GM23248 (cell line): ENCODE measurements around the gene ACADM. TPM values are rescaled to one million over a fixed set of nuclear protein-coding genes. Genes with fewer than 3 reads are reported as not detected.
"Not testable (repeated sequence)": the region's sequence is repeated elsewhere in the genome, so short reads cannot be mapped to it uniquely, and the experiment has no call there.

Experiments
- DNase-seq: peaks from one replicate; pipeline ENCODE4 v3.0.0-alpha.2; 2015
- H2AFZ ChIP-seq: fragments of 200-600 bp; sonication (generic); 2 replicates; pipeline ENCODE4 v1.6.1; 2016; ENCODE audit warnings: antibody characterized with exemption
- H3F3A ChIP-seq: fragments of 200-600 bp; sonication (generic); 2 replicates; pipeline ENCODE4 v1.6.1; 2016; ENCODE audit warnings: mild to moderate bottlenecking, antibody characterized with exemption, mixed run types; ENCODE audit not compliant: insufficient read depth
- H3K27ac ChIP-seq: fragments of 200-600 bp; sonication (generic); 2 replicates; pipeline ENCODE4 v1.5.1; 2016; ENCODE audit warnings: mild to moderate bottlenecking
- H3K27me3 ChIP-seq: fragments of 200-600 bp; sonication (generic); replicated peaks from 2 replicates; pipeline ENCODE4 v1.6.1; 2016; ENCODE audit warnings: mild to moderate bottlenecking; ENCODE audit not compliant: insufficient read depth
- H3K36me3 ChIP-seq: fragments of 200-600 bp; sonication (generic); 2 replicates; pipeline ENCODE4 v1.6.1; 2016; ENCODE audit warnings: low read depth, mild to moderate bottlenecking
- H3K4me1 ChIP-seq: fragments of 200-600 bp; sonication (generic); 2 replicates; pipeline ENCODE4 v1.6.1; 2016; ENCODE audit warnings: mild to moderate bottlenecking; ENCODE audit not compliant: insufficient read depth
- H3K4me2 ChIP-seq: fragments of 200-600 bp; sonication (generic); one replicate; pipeline ENCODE4 v1.6.1; 2016; ENCODE audit warnings: mild to moderate bottlenecking; ENCODE audit not compliant: unreplicated experiment
- H3K4me3 ChIP-seq: fragments of 200-600 bp; sonication (generic); 2 replicates; pipeline ENCODE4 v1.5.1; 2016; ENCODE audit warnings: mild to moderate bottlenecking
- H3K79me2 ChIP-seq: fragments of 200-600 bp; sonication (generic); 2 replicates; pipeline ENCODE4 v1.6.1; 2016; ENCODE audit warnings: mild to moderate bottlenecking; ENCODE audit not compliant: insufficient read depth
- H3K9ac ChIP-seq: fragments of 200-600 bp; sonication (generic); 2 replicates; pipeline ENCODE4 v1.6.1; 2016; ENCODE audit warnings: mild to moderate bottlenecking
- H3K9me2 ChIP-seq: fragments of 200-600 bp; sonication (generic); 2 replicates; pipeline ENCODE4 v1.6.1; 2016; ENCODE audit warnings: mixed run types, mild to moderate bottlenecking, moderate library complexity; ENCODE audit not compliant: insufficient read depth
- H3K9me3 ChIP-seq: fragments of 200-600 bp; sonication (generic); one replicate; pipeline ENCODE4 v1.6.1; 2017; ENCODE audit warnings: low read depth
- H4K20me1 ChIP-seq: fragments of 200-600 bp; sonication (generic); 2 replicates; pipeline ENCODE4 v1.6.0; 2016; ENCODE audit not compliant: insufficient read depth
- EZH2 ChIP-seq: fragments of 200-600 bp; sonication (generic); IDR thresholded peaks from 2 replicates; pipeline ENCODE4 v1.6.1; 2018; ENCODE audit warnings: antibody characterized with exemption, mild to moderate bottlenecking; ENCODE audit not compliant: insufficient read depth, poor library complexity, severe bottlenecking
- EZH2phosphoT487 ChIP-seq: fragments of 200-600 bp; sonication (generic); IDR thresholded peaks from 2 replicates; pipeline ENCODE4 v1.6.1; 2018; ENCODE audit warnings: antibody characterized with exemption, moderate library complexity, mild to moderate bottlenecking, low read depth; ENCODE audit not compliant: insufficient read depth
- WGBS, 2 experiments: methylation state at CpG; one replicate each; pipeline ENCODE4 v1.1.6; 2015 to 2017; ENCODE audit warnings: low lambda C conversion rate in 2 of 2, low coverage in 1 of 2; ENCODE audit errors: missing lambda C conversion rate in 2 of 2; 5-methylcytosine and 5-hydroxymethylcytosine counted together
- in situ Hi-C: fragments of 300-500 bp; cut with MboI; formaldehyde crosslinking; loops from 2 replicates; pipeline ENCODE4 v1.15.0; 2020
- polyA plus RNA-seq: library from polyadenylated mRNA; unstranded; fragments of >200 nt; fragmentation: Nextera tagmentation; extraction: Ambion mirVana; gene quantifications from 2 replicates; pipeline ENCODE4 v1.2.1, GENCODE V29; 2016
- total RNA-seq: library from RNA; depleted of rRNA; stranded (reverse); fragments of >200 nt; shearing (Covaris generic); gene quantifications from 2 replicates; pipeline ENCODE4 v1.2.3, GENCODE V29; 2014

Gene ACADM
- total and polyA plus RNA-seq, 2 experiments from 2014 or later, result 32.6 to 37.5 TPM

DNA sequence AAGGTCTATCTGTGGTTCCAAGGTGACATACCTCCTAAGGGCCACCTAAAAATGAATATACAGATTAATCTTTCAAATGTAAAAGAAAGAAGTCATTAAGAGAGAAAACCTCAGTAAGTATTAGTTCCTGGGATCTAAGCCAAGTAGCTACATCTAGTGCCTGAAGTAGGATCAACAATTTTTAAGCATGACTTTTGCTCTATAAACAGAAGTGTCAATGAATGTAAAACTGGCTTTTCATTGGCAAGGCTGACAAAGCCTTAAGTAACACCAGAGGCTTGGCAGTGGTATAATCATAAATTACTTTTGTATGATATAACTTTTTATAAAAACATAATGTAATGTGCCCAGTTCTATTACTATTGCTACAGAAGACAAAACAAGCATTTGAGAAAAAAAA, 12.2 kb upstream of the ACADM start:
- no peak overlapping the region for H2AFZ ChIP-seq
- no peak overlapping the region for H3K4me2 ChIP-seq
- no peaks in the 10 kb centered on the region for H3K79me2 ChIP-seq
- no peak for TF ChIP-seq EZH2phosphoT487
- no peak for TF ChIP-seq EZH2
- no peaks in the 10 kb centered on the region for H3F3A ChIP-seq
- H3K27me3 ChIP-seq, result no peaks in the 10 kb centered on the region
- H3K36me3 ChIP-seq, result no peaks in the 10 kb centered on the region
- peak; percentile 6 for DNase-seq
- H3K9me2 ChIP-seq, result 0 out of 2 replicates have a peak, but pooled peaks cover 4% of the 10 kb centered on the region
- no peak overlapping the region for H3K27ac ChIP-seq
- no peaks in the 10 kb centered on the region for H3K4me1 ChIP-seq
- H4K20me1 ChIP-seq, result no peaks in the 10 kb centered on the region
- in situ Hi-C loops, result no loop called here
- no peak overlapping the region for H3K9ac ChIP-seq
- H3K9me3 ChIP-seq, result no peaks in the 10 kb centered on the region
- no peak overlapping the region for H3K4me3 ChIP-seq

- H3K27ac ChIP-seq, result no peak overlapping the region
- H3K4me3 ChIP-seq, result no peak overlapping the region
- DNase-seq, result no peak
- WGBS, 2 experiments, result 76 to 89% methylated on average over 2 of the region's 2 CpGs
- no peaks in the 10 kb centered on the region for H4K20me1 ChIP-seq
- H3K4me2 ChIP-seq, result no peak overlapping the region
- no peak overlapping the region for H2AFZ ChIP-seq
- no peaks in the 10 kb centered on the region for H3K4me1 ChIP-seq
- TF ChIP-seq EZH2phosphoT487, result no peak
- no peak for TF ChIP-seq EZH2
- H3K9ac ChIP-seq, result no peak overlapping the region
- in situ Hi-C loops, result no loop called here
- no peaks in the 10 kb centered on the region for H3K9me2 ChIP-seq
- H3K9me3 ChIP-seq, result no peaks in the 10 kb centered on the region
- peaks cover 2% of the 10 kb centered on the region; the same call in 1 of the 2 replicates for H3K79me2 ChIP-seq
- no peaks in the 10 kb centered on the region for H3F3A ChIP-seq
- H3K27me3 ChIP-seq, result no peaks in the 10 kb centered on the region
- H3K36me3 ChIP-seq, result no peaks in the 10 kb centered on the region
Observed at GRCh38 chr1:75719810-75720209, 4.7 kb upstream of the ACADM start.

DNA sequence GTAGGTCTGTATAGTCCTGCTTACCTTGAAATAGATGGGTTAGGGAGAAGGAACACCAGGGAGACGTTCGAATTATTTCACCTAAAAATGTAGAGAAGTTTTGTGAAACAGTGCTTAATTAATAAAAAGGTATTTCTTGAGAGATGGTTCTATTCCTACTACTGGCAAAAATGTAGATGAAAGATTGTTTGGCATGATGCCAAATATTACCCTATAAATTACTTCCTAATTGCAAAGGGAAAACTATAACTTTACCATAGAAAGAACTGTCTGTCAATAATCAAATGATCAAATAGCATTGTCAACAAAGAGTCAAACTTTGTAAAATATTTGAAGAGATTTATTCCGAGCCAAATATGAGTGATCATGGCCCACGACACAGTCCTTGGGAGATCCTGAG, 4.2 kb upstream of the ACADM start:
- 0 out of 2 replicates have a peak, but pooled peaks cover 1% of the 10 kb centered on the region for H3F3A ChIP-seq
- H3K9me3 ChIP-seq, result no peaks in the 10 kb centered on the region
- no peaks in the 10 kb centered on the region for H3K27me3 ChIP-seq
- no peaks in the 10 kb centered on the region for H3K4me1 ChIP-seq
- no peaks in the 10 kb centered on the region for H3K36me3 ChIP-seq
- no peak overlapping the region for H3K4me2 ChIP-seq
- no peaks in the 10 kb centered on the region for H3K9me2 ChIP-seq
- H3K9ac ChIP-seq, result no peak overlapping the region
- in situ Hi-C loops, result no loop called here
- no peak overlapping the region for H3K27ac ChIP-seq
- no peaks in the 10 kb centered on the region for H4K20me1 ChIP-seq
- H3K79me2 ChIP-seq, result peaks cover 7% of the 10 kb centered on the region
- H2AFZ ChIP-seq, result no peak overlapping the region
- 79 to 87% methylated on average over 4 of the region's 4 CpGs for WGBS, 2 experiments
- no peak for TF ChIP-seq EZH2
- TF ChIP-seq EZH2phosphoT487, result no peak
- H3K4me3 ChIP-seq, result no peak overlapping the region
- no peak for DNase-seq

- no peaks in the 10 kb centered on the region for H3K9me3 ChIP-seq
- no peak for DNase-seq
- no peaks in the 10 kb centered on the region for H3K27me3 ChIP-seq
- 0 out of 2 replicates have a peak, but pooled peaks cover 3% of the 10 kb centered on the region for H3K4me1 ChIP-seq
- 89 to 93% methylated on average over 1 of the region's 1 CpG for whole genome bisulfite sequencing, 2 experiments
- no peak overlapping the region for H3K4me2 ChIP-seq
- H3K27ac ChIP-seq, result no peak overlapping the region
- H3F3A ChIP-seq, result peaks cover 6% of the 10 kb centered on the region; the same call in 1 of the 2 replicates
- H3K9me2 ChIP-seq, result no peaks in the 10 kb centered on the region
- in situ Hi-C loops, result no loop called here
- no peak overlapping the region for H3K9ac ChIP-seq
- H3K79me2 ChIP-seq, result peaks cover 12% of the 10 kb centered on the region
- H4K20me1 ChIP-seq, result no peaks in the 10 kb centered on the region
- no peak overlapping the region for H2AFZ ChIP-seq
- H3K4me3 ChIP-seq, result no peak overlapping the region
- no peaks in the 10 kb centered on the region for H3K36me3 ChIP-seq
- TF ChIP-seq EZH2phosphoT487 (no peak), EZH2 (no peak)
Observed at GRCh38 chr1:75720820-75721219, 3.7 kb upstream of the ACADM start.

DNA sequence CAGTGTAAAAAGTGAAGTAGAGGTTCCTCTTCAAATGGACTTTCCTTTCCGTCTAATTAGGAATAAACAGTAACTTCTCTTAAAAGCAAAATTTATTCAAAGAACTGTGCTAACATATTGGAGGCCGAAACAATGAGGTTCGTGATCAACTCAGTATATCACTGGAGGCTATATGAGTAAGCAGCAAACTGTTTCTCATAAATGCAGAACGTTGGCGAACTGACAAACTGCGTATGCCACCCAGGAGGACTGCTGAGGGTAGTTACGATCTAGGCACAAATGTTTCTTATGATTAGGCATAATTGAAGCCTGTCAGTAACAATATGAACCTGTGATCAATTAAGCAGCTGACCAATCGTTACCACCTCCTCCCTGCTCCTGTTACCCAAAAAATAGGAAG, 2.3 kb upstream of the ACADM start:
- peaks cover 27% of the 10 kb centered on the region for H3K79me2 ChIP-seq
- H3K9me2 ChIP-seq, H3K27ac ChIP-seq, DNase-seq, H2AFZ ChIP-seq, H3K36me3 ChIP-seq, H4K20me1 ChIP-seq, H3K9ac ChIP-seq, in situ Hi-C loops, H3K27me3 ChIP-seq, H3K4me2 ChIP-seq, H3K4me1 ChIP-seq, H3K4me3 ChIP-seq, H3K9me3 ChIP-seq, H3F3A ChIP-seq: not testable (repeated sequence)
- WGBS, 2 experiments, result 88 to 90% methylated on average over 8 of the region's 8 CpGs
